GM18507 (cell line): ENCODE results near the gene PLAC9.

Experiments
- DNase-seq: peaks from one replicate; pipeline ENCODE4 v3.0.0; 2011; ENCODE audit warnings: low read depth; ENCODE audit not compliant: insufficient read length; ENCODE audit errors: extremely low spot score
- FAIRE-seq: peaks from 2 replicates; lab custom pipeline; 2011; peaks lifted over from hg19 to GRCh38; lab: Jason Lieb, UNC

PLAC9 gene

GRCh38 chr10:80174641-80175395, 42.3 kb downstream of the PLAC9 start:
- DNase-seq (no peak), FAIRE-seq (no peak)

GRCh38 chr10:80176526-80176925, 44.0 kb downstream of the PLAC9 start:
- no peak for DNase-seq
- FAIRE-seq = no peak

GRCh38 chr10:80177781-80178636, 45.5 kb downstream of the PLAC9 start:
- FAIRE-seq = no peak
- DNase-seq = no peak

- FAIRE-seq = no peak
Observed at GRCh38 chr10:80182986-80183385, 50.5 kb downstream of the PLAC9 start.

GRCh38 chr10:80183436-80183835, 50.9 kb downstream of the PLAC9 start:
- no peak for FAIRE-seq

More at GRCh38 chr10:80182986-80183385, 50.5 kb downstream of the PLAC9 start:
- no peak for DNase-seq

GRCh38 chr10:80184291-80184690, 51.8 kb downstream of the PLAC9 start:
- no peak for FAIRE-seq
- DNase-seq = no peak

More at GRCh38 chr10:80183436-80183835, 50.9 kb downstream of the PLAC9 start:
- no peak for DNase-seq

- DNase-seq = no peak
- FAIRE-seq = no peak
Observed at GRCh38 chr10:80185578-80186299, 53.2 kb downstream of the PLAC9 start.

- DNase-seq = no peak
Observed at GRCh38 chr10:80186364-80187012, 54.0 kb downstream of the PLAC9 start.

GRCh38 chr10:80187060-80187459, 54.5 kb downstream of the PLAC9 start:
- no peak for DNase-seq
- FAIRE-seq = no peak

More at GRCh38 chr10:80186364-80187012, 54.0 kb downstream of the PLAC9 start:
- no peak for FAIRE-seq

- peak; percentile 56 for DNase-seq
- peak; percentile 91 for FAIRE-seq
Observed at GRCh38 chr10:80187465-80188409, 55.2 kb downstream of the PLAC9 start.

- DNase-seq (no peak), FAIRE-seq (no peak)
Observed at GRCh38 chr10:80188713-80189112, 56.2 kb downstream of the PLAC9 start.

- DNase-seq = no peak
- FAIRE-seq = no peak
Observed at GRCh38 chr10:80191589-80192270, 59.2 kb downstream of the PLAC9 start.

GRCh38 chr10:80192553-80192952, 60.0 kb downstream of the PLAC9 start:
- FAIRE-seq = no peak
- no peak for DNase-seq

GRCh38 chr10:80194373-80195045, 62.0 kb downstream of the PLAC9 start:
- DNase-seq (no peak), FAIRE-seq (no peak)
